Ovary (tissue), 9 donors: Measurements from ENCODE around the gene SAMD4A. TPM values are rescaled to one million over a fixed set of nuclear protein-coding genes. Genes with fewer than 3 reads are reported as not detected.

ENCODE experiments used
- DNase-seq, 5 donors: peaks; one replicate each; pipeline ENCODE4 v3.0.0-alpha.2; 2019 to 2020
- H3K27ac ChIP-seq, 2 donors: fragments of 200-600 bp; one replicate each; pipeline versions ENCODE4 v1.5.1 to v1.8.0; 2019 to 2022
- H3K27me3 ChIP-seq: fragments of 200-600 bp; one replicate; pipeline ENCODE4 v1.8.0; 2022
- H3K36me3 ChIP-seq: fragments of 200-600 bp; sonication (generic); one replicate; pipeline ENCODE4 v1.5.1; 2019
- H3K4me1 ChIP-seq: one replicate; pipeline ENCODE4 v1.8.1; 2013; ENCODE audit warnings: mild to moderate bottlenecking, moderate library complexity; ENCODE audit not compliant: insufficient read depth
- H3K4me3 ChIP-seq: fragments of 200-600 bp; sonication (generic); one replicate; pipeline ENCODE4 v1.5.1; 2017
- H3K9me3 ChIP-seq, 2 donors: fragments of 200-600 bp in 1 of 2; sonication (generic) in 1 of 2; one replicate each; pipeline versions ENCODE4 v1.5.1 to v1.8.1; 2013 to 2019; ENCODE audit warnings: mild to moderate bottlenecking in 1 of 2, moderate library complexity in 1 of 2
- CTCF ChIP-seq, 3 donors: fragments of 450-650 bp in 2 of 3; fragments of 200-600 bp in 1 of 3; IDR thresholded peaks; one replicate each; pipeline versions ENCODE4 v1.5.1 to v1.8.0; 2016 to 2022; ENCODE audit warnings: antibody characterized with exemption in 3 of 3, mild to moderate bottlenecking in 1 of 3
- EP300 ChIP-seq: sonication (generic); formaldehyde crosslinking; IDR thresholded peaks from one replicate; pipeline ENCODE4 v1.6.1; 2017; ENCODE audit warnings: antibody characterized with exemption
- POLR2A ChIP-seq: fragments of 450-650 bp; IDR thresholded peaks from one replicate; pipeline ENCODE4 v1.6.1; 2017; ENCODE audit warnings: antibody characterized with exemption, mild to moderate bottlenecking, moderate library complexity
- WGBS, 3 donors: extraction: QIAGEN DNeasy Blood & Tissue Kit in 1 of 3; methylation state at CpG; one replicate each; pipeline versions ENCODE4 v1.1.5 to v1.1.7; 2013 to 2017; 5-methylcytosine and 5-hydroxymethylcytosine counted together
- intact Hi-C, 4 donors: fragments of 100-400 bp; cut with DNase I; formaldehyde crosslinking; loops; one replicate each; pipeline versions ENCODE4 v1.11.0 to v1.15.1; 2022 to 2023
- polyA plus RNA-seq, 2 donors: library from polyadenylated mRNA; stranded (reverse); fragments of 200-250 nt in 1 of 2; fragments of 350-450 nt in 1 of 2; fragmentation: Illumina TruSeq in 1 of 2; extraction: RNeasy Lipid Tissue Mini Kit (QIAGEN cat#74804) in 1 of 2; gene quantifications; one replicate each; pipeline ENCODE4 v1.2.3, GENCODE V29; 2013 to 2014
- total RNA-seq, 7 donors: library from RNA; depleted of rRNA in 2 of 7; stranded (reverse); fragments of >200 nt in 2 of 7; fragmentation: NEBNext Ultra II Directional in 3 of 7; extraction: Animal tissue kit (Norgen Biotek cat#: 25700) in 3 of 7; gene quantifications; one replicate each; pipeline versions ENCODE4 v1.1.0 to v1.2.4, GENCODE V29; 2016 to 2023
- donor health status: DM: no; HTN: no; CAD: no; lungs with moderate emphysema.
- donor health status: DM: no; HTN: no; CAD: no.
- donor health status: Bipolar disorder and iron deficiency.
- donor health status: DM: yes; HTN: yes; CAD: no.
- donor health status: DM: no; HTN: no; CAD: no.
- donor health status: DM: yes; HTN: yes; CAD: no.

The SAMD4A gene
- total and polyA plus RNA-seq, 9 donors = 2.3 to 22.4 (median 7.3) TPM

GRCh38 chr14:54781080-54781479, 214.2 kb downstream of the SAMD4A start:
- Histone ChIP-seq H3K27ac (no peak overlapping the region), H3K27me3 (no peaks in the 10 kb centered on the region), H3K4me1 (no peaks in the 10 kb centered on the region), H3K9me3 (no peaks in the 10 kb centered on the region), H3K36me3 (no peaks in the 10 kb centered on the region), H3K4me3 (no peak overlapping the region)
- TF ChIP-seq EP300 = no peak
- no peak for TF ChIP-seq CTCF (IDR thresholded peaks at IDR 0.05)
- TF ChIP-seq POLR2A = no peak
- no peak for DNase-seq
- 80 to 93% (median 82%) methylated on average over 6 of the region's 6 CpGs for WGBS, 3 donors
- intact Hi-C loops = no loop called here

- no peak overlapping the region for H3K27ac ChIP-seq
- H3K4me1 ChIP-seq = no peaks in the 10 kb centered on the region
- no peak overlapping the region for H3K4me3 ChIP-seq
- intact Hi-C loops = no loop called here
- no peak for TF ChIP-seq CTCF (IDR thresholded peaks at IDR 0.05)
- TF ChIP-seq EP300 = no peak
- no peak for TF ChIP-seq POLR2A
- WGBS, 3 donors = 84 to 90% (median 87%) methylated on average over 21 of the region's 21 CpGs
- no peaks in the 10 kb centered on the region for H3K36me3 ChIP-seq
- no peaks in the 10 kb centered on the region for H3K9me3 ChIP-seq
- no peaks in the 10 kb centered on the region for H3K27me3 ChIP-seq
- DNase-seq = no peak
Observed at GRCh38 chr14:54781961-54782750, 215.2 kb downstream of the SAMD4A start.

- no peak for TF ChIP-seq CTCF (IDR thresholded peaks at IDR 0.05)
- no peak for TF ChIP-seq EP300
- TF ChIP-seq POLR2A = no peak
- no peak for DNase-seq
- Histone ChIP-seq H3K4me3 (no peak overlapping the region), H3K4me1 (no peaks in the 10 kb centered on the region), H3K36me3 (no peaks in the 10 kb centered on the region), H3K27ac (no peak overlapping the region), H3K27me3 (no peaks in the 10 kb centered on the region), H3K9me3 (no peaks in the 10 kb centered on the region)
- WGBS, 3 donors = 84 to 89% (median 85%) methylated on average over 14 of the region's 14 CpGs
- intact Hi-C loops = no loop called here
Observed at GRCh38 chr14:54782751-54783659, 216.1 kb downstream of the SAMD4A start.

GRCh38 chr14:54783660-54784015, 216.7 kb downstream of the SAMD4A start:
- H3K9me3 ChIP-seq = no peaks in the 10 kb centered on the region
- no peaks in the 10 kb centered on the region for H3K36me3 ChIP-seq
- H3K27me3 ChIP-seq = no peaks in the 10 kb centered on the region
- H3K27ac ChIP-seq = no peak overlapping the region
- 94 to 95% (median 94%) methylated on average over 5 of the region's 5 CpGs for WGBS, 3 donors
- TF ChIP-seq EP300 (no peak), CTCF (IDR thresholded peaks at IDR 0.05) (no peak), POLR2A (no peak)
- H3K4me3 ChIP-seq = no peak overlapping the region
- H3K4me1 ChIP-seq = no peaks in the 10 kb centered on the region
- DNase-seq = no peak
- intact Hi-C loops = no loop called here
